NCI-H82 (cell line): ENCODE results near the gene CNTNAP2.
"Not testable (repeated sequence)": the region's sequence is repeated elsewhere in the genome, so short reads cannot be mapped to it uniquely, and the experiment has no call there.

Experiments used
- DNase-seq: peaks from one replicate; lab custom pipeline; 2025; lab: John Stamatoyannopoulos, UW

The CNTNAP2 gene

DNA sequence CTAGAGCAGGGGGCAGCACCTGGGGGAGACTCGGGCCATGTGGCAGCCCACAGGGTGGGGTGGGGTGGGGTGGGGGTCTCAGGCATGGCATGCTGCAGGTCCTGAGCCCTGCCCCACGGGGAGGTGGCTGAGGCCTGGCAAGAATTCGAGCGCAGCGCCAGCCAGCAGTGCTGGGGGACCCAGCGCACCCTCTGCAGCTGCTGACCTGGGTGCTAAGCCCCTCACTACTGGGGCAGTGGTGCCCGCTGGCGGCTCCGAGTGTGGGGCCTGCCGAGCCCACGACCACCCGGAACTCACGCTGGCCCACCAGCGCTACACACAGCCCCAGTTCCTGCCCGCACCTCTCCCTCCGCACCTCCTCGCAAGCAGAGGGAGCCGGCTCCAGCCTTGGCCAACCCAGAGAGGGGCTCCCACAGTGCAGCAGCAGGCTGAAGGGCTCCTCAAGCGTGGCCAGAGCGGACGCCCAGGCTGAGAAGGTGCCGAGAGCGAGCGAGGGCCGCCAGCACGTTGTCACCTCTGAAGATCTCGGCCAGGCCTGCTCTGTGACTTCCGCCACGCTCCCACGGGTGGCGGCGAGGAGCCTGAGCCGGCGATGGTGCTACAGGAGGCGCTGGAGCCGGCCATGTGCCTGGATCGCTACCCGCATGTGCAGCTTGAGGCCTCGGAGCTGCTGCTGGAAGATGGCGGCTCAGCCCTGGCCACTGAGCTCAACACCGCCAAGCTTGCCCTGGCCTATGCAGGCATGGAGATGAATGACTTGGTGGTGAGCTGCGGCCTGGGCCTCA is 2328.9 kb downstream of the CNTNAP2 start:
- no peak for DNase-seq

DNA sequence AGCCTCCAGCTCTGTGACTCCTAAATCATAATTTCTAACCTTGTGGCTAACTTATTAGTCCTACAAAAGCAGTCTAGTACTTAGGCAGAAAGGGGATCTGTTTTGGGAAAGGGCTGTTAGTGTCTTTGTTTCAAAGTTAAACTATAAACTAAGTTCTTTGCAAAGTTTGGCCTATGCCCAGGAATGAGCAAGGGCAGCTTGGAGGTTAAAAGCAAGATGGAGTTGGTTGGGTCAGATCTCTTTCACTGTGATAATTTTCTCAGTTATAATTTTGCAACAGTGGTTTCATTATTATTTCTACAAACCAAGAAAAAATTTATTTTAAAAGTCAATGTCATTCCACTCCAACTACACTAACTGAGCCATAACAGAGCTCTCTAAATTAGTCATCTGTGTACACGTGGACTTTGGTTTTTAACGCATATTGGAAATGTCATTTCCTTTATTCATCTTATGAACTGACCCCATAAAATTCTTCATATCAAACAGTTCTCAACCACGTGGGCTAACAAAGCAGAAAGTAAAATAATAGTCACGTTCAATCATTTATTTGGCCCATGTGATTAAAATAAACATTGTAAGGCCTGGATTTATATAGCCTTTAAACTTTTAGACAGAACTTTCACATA is 2330.7 kb downstream of the CNTNAP2 start:
- no peak for DNase-seq

DNA sequence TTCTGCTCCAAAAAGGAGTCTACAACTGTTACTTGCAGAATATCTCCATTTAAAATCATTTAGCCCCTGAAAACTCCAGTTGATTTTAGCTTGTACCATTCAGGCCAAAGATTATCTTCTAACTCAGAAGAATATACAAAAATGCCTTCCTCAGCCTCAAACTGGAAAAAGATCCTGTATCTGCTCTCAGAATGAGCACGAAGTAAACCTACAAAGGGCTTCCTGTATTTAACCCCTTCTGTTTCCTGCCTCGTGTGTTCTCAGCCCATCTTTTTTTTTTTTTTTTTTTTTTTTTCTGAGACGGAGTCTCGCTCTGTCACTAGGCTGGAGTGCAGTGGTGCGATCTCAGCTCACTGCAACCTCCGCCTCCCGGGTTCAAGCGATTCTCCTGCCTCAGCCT is 2334.9 kb downstream of the CNTNAP2 start:
- not testable (repeated sequence) for DNase-seq

DNA sequence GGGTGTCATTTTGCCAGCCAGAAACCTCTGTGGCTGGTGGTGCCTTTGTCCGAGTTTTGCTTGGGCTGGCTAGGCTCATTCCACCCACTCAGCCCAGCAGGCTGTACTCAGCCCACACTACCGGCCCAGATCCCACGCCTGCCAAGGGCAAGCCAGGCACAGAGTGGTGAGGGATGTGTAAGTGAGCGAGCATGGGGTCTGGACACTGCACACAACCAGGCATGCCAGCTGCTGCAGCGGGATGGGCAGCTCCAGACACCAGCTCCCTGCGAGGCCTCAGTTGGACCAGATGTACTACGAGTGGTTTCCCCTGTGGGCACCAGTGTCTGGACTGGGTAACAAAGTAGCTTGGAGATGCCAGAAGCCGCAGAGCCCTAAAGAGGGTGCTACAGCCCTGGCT is 2339.8 kb downstream of the CNTNAP2 start:
- DNase-seq, result no peak

DNA sequence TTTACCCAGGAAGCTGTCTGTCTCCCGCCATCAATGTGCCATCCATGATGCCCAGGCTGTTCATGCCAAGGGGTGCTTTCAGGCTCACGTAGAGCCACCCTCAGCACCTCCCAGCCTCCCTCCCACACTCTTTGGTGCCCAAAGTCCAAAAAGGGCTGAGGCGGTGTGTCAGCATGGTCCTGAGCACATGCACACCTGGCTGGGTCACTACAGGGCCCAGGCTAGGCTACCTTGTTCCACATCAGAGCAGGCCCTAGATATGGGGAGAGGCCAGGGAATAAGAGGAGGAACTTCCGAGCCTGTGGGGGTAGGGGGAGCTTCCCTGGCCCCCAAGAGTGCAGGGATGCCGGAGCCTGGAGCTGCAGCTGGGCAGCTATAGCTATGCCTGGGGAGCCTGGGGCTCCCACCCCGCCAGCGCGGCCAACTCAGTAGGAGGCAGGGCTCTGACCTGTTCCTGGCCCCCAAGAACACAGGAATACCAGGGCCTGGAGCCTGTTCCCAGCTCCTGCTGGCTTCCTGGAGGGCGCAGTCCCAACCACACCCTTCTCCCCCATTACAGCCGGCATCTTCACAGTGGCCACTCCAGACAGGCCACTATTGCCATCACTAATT is 2340.8 kb downstream of the CNTNAP2 start:
- DNase-seq, result no peak

DNA sequence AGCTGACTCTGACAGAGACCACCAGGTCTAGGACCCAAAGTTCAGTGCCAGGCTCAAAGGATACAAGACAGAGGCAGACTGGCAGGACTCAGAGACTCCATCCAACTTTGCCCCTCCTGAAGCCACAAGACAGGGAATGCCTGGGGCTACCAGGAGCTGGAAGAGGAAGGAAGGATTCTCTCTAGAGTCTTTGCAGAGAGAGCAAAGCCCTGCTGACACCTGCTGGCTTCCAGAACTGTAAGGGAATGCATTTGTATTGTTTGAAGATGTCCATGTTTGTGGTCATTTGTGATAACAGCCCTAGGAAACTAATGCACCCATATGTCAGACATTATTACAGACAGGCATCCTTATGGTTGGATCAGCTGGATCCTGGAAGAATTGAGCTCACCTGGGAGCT is 2341.7 kb downstream of the CNTNAP2 start:
- DNase-seq, result peak; percentile 14

DNA sequence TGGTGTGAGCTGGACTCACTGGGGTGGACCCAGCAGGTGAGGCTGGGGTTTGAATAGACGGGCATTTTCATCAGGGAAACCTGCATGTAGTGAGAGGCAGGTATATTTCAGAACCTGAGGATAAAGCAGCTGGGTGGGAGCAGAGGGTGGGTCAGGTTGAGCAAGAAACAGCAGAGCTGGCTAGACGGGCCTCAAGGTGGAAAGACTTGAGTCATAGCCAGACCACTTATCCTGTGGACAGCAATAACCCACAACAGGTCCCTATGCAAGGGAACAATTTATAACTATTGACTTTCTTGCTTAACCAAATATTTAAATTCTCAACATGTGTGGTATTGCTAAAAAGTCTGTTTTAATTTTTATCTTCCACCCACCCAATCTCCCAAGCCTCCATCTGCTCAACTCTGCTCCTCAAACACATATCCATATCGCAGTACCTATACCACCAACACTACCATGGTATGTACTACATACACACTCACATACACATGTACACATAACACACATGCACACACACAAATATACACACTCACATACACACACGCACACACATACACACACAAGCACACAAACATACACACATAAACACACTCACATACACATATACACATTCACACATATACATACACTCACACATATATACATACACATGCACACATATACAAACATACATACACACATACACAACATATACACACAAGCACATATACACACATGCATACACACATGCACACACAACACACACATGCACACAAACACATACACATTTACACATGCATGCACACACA is 2345.0 kb downstream of the CNTNAP2 start:
- DNase-seq, result no peak

DNA sequence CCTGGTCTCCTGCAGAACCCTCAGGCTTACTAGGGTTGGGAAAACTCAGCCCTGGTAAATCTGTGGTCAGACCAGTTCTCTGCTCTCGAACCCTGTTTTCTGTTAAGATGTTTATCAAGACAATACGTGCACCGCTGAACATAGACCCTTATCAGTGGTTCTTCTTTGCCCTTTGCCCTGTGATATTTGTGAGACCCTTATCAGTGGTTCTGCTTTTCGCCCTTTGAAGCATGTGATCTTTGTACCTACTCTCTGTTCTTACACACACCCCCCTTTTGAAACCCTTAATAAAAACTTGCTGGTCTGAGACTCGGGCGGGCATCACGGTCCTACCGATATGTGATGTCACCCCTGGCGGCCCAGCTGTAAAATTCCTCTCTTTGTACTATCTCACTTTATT is 2346.2 kb downstream of the CNTNAP2 start:
- DNase-seq, result not testable (repeated sequence)

DNA sequence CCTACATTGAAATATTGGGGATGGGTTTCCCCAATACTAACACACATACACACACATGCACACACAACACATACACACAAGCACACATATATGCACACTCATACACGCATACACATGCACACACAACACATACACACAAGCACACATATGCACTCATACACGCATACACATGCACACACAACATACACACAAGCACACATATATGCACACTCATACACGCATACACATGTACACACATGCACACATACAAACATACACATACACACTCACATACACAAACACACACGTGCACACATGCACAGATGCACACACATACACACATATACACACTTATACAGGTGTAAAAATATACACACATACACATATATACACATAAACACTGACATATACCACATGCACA is 2346.6 kb downstream of the CNTNAP2 start:
- DNase-seq, result no peak

DNA sequence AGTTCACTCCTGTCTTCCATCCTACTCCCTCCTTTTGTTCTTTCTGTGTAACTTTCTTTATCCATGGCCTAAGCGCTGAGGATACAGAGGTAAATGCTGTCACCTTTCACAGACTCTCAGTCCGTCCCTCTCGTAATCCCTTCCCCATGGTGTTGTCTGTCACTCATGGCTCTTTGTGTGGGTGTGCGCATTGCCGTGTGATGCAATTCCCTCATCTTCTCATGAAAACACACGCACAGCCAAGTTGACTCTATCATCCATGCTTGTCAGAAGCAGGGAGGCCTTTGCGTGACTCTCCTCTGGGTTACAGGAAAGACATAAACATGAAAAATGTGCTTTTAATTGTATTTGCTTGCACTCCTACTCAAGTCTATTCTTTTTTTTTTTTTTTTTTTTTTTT is 2348.3 kb downstream of the CNTNAP2 start:
- no peak for DNase-seq

DNA sequence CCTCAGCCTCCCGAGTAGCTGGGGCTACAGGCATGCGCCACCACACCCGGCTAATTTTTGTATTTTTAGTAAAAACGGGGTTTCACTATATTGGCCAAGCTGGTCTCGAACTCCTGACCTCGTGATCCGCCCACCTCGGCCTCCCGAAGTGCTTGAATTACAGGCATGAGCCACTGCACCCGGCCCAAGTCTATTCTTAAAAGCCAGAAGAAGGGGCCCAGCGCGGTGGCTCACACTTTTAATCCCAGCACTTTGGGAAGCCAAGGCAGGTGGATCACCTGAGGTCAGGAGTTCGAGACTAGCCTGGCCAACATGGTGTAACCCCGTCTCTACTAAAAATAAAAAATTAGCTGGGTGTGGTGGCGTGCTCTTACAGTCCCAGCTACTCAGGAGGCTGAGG is 2348.8 kb downstream of the CNTNAP2 start:
- DNase-seq, result not testable (repeated sequence)

DNA sequence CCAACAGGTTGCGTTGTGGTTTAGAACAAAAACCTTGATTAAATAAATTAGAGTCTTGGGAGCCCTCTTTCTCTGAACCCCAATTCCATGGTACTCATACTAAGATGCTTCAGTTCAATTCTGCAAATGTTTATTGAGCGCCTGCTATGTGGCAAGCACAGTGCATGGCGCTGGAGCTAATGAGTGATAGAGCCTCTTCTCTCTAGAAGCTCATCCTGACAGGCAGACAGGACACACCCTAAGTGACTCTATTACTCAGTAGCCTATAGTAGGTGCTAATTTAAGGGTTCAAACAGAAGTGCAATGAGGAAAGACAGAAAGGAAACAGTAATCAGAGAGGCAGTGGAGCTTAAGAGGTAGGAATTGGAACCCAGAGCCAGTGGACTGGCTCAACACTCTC is 2349.5 kb downstream of the CNTNAP2 start:
- DNase-seq, result no peak

DNA sequence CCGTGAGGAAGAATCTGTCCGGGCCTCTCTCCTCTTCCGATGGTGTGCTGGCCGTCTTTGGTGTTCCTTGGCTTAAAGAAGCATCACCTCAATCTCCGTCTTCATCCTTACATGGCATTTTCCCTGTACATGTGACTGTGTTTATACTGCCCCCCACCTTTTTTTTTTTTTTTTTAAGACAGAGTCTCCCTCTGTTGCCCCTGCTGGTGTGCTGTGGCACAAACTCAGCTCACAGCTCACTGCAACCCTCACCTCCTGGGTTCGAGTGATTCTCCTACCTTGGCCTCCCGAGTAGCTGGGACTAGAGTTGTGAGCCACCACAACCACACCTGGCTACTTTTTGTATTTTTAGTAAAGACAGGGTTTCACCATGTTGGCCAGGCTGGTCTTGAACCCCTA is 2352.1 kb downstream of the CNTNAP2 start:
- DNase-seq, result no peak
